Endometrium (tissue), 2 donors: ENCODE data around the gene OR8G1.
"Not testable (repeated sequence)": the region's sequence is repeated elsewhere in the genome, so short reads cannot be mapped to it uniquely, and the experiment has no call there.

Source experiments
- FAIRE-seq: peaks from 2 replicates; lab custom pipeline; 2012; peaks lifted over from hg19 to GRCh38; lab: Jason Lieb, UNC
- donor health status: control.
- donor health status: control.

Gene OR8G1

GRCh38 chr11:124238512-124238911 is 2.4 kb upstream of the OR8G1 start:
- no peak for FAIRE-seq

- not testable (repeated sequence) for FAIRE-seq
These were observed 9.0 kb downstream of the OR8G1 start for GRCh38 chr11:124249869-124250268.

- no peak for FAIRE-seq
These were observed 15.2 kb downstream of the OR8G1 start, which contains the start of gene OR8G5 for GRCh38 chr11:124256076-124256475. Gene OR8G5, plus strand, starts transcription at chr11:124256376. Its CDS starts 8,556 bp downstream, at chr11:124264932.

- not testable (repeated sequence) for FAIRE-seq
These were observed 24.1 kb downstream of the OR8G1 start for GRCh38 chr11:124265041-124265440.

- FAIRE-seq = not testable (repeated sequence)
These were observed 30.0 kb downstream of the OR8G1 start for GRCh38 chr11:124270886-124271285.

- no peak for FAIRE-seq
These were observed 33.1 kb downstream of the OR8G1 start for GRCh38 chr11:124274000-124274399.

GRCh38 chr11:124276081-124276480 is 35.2 kb downstream of the OR8G1 start:
- no peak for FAIRE-seq

GRCh38 chr11:124277207-124277606 is 36.3 kb downstream of the OR8G1 start:
- FAIRE-seq = no peak

GRCh38 chr11:124277804-124278203 is 36.9 kb downstream of the OR8G1 start:
- no peak for FAIRE-seq

- FAIRE-seq = no peak
These were observed 37.4 kb downstream of the OR8G1 start for GRCh38 chr11:124278261-124278660.

GRCh38 chr11:124285610-124286344 is 44.9 kb downstream of the OR8G1 start:
- FAIRE-seq = no peak

- no peak for FAIRE-seq
These were observed 53.8 kb downstream of the OR8G1 start for GRCh38 chr11:124294687-124295086.

- no peak for FAIRE-seq
These were observed 55.1 kb downstream of the OR8G1 start for GRCh38 chr11:124296016-124296415.

GRCh38 chr11:124297921-124298320 is 57.0 kb downstream of the OR8G1 start:
- no peak for FAIRE-seq

GRCh38 chr11:124301548-124301947 is 60.7 kb downstream of the OR8G1 start:
- FAIRE-seq = no peak

- FAIRE-seq = no peak
These were observed 61.6 kb downstream of the OR8G1 start for GRCh38 chr11:124302347-124303125.
